Stimulated activated naive CD8-positive, alpha-beta T cell treated with anti-CD3 and anti-CD28 coated beads, Interleukin-15, Interleukin-2, amounts not matched to agents 100 ng/mL and 50 ng/mL, for 24 hours (primary cell): Measurements from ENCODE around the gene NFKB1.
A peak's percentile ranks its signal among the peaks of the same experiment; 100 is the strongest.

Experiments used
- H3K27ac Mint-ChIP-seq: one replicate; pipeline ENCODE4 v1.8.0; 2021; ENCODE audit warnings: mild to moderate bottlenecking, mixed read lengths
- H3K27me3 Mint-ChIP-seq: one replicate; pipeline ENCODE4 v1.8.0; 2021; ENCODE audit warnings: mixed read lengths
- H3K36me3 Mint-ChIP-seq: one replicate; pipeline ENCODE4 v1.8.0; 2021; ENCODE audit warnings: low read depth, mixed read lengths
- H3K4me1 Mint-ChIP-seq: one replicate; pipeline ENCODE4 v1.8.0; 2021; ENCODE audit warnings: low read depth, mixed read lengths
- H3K4me3 Mint-ChIP-seq: one replicate; pipeline ENCODE4 v1.8.0; 2021; ENCODE audit warnings: mild to moderate bottlenecking, mixed read lengths
- H3K9me3 Mint-ChIP-seq: one replicate; pipeline ENCODE4 v1.8.0; 2021; ENCODE audit warnings: mixed read lengths

Gene NFKB1

DNA sequence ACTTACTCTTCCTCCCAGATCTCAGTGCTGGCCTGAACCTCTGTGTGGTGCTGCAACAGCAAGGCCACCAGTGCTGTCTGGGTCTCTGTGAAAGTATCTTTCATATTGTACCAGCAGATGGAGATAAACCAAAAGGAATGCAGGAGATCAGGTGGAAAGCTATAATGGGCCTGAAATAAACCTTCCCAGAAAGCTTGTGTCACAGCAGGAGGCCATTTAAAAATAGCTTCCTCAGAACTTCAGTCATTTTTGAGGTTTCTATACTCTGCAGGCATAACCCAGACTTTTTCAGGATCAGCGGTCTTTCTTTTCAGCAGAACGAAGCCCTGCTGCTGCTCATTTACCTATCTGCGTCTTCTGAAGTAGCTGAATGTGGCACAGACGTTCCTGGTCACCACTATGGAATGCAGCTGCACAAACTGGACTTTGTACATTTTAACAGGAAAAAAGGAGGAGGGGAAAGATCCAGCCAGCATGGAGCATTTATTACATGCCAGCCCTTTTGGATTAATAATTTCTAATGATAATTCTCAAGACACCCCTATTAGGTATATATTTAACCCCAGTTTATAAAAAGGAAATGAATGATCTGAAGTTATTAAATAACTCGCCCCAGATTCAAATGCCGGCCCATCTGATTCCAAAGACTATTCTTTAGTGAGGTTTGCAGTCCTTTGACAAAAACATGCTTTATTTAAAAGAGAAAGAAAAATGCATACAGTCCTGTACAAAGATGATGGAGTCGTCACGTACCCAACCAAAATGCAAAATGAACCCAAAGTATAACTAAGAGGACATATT lies 119.7 kb downstream of the NFKB1 start:
- H3K36me3 Mint-ChIP-seq, result peaks cover 27% of the 10 kb centered on the region
- peaks cover 58% of the 10 kb centered on the region for H3K4me1 Mint-ChIP-seq
- H3K27ac Mint-ChIP-seq, result no peak overlapping the region

DNA sequence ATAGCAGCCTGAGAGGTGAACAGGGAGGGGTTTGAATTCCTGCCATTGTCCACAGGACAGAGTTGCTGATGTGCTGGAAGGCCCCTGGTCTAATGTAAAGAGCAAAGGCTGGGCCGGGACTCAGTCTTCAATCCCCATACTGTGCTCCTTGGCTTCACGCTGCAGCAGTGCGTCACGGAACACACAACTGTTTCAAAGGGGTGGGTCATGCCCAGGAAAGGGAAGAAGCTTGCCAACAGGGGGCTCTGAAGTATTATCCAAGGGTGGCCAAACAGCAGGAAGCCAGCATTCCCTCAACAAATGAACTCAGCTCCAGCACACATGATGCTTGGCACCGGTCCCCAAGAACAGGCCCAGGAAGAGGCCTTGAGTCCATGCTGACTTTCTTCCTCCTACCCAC lies 122.5 kb downstream of the NFKB1 start:
- peaks cover 7% of the 10 kb centered on the region for H3K36me3 Mint-ChIP-seq
- no peak overlapping the region for H3K27ac Mint-ChIP-seq
- peaks cover 2% of the 10 kb centered on the region for H3K9me3 Mint-ChIP-seq
- H3K4me3 Mint-ChIP-seq, result no peak overlapping the region
- peaks cover 60% of the 10 kb centered on the region for H3K4me1 Mint-ChIP-seq
- H3K27me3 Mint-ChIP-seq, result no peaks in the 10 kb centered on the region

More for the DNA sequence above, 119.7 kb downstream of the NFKB1 start:
- Mint-ChIP-seq H3K9me3 (peaks cover 5% of the 10 kb centered on the region), H3K27me3 (no peaks in the 10 kb centered on the region), H3K4me3 (no peak overlapping the region)

DNA sequence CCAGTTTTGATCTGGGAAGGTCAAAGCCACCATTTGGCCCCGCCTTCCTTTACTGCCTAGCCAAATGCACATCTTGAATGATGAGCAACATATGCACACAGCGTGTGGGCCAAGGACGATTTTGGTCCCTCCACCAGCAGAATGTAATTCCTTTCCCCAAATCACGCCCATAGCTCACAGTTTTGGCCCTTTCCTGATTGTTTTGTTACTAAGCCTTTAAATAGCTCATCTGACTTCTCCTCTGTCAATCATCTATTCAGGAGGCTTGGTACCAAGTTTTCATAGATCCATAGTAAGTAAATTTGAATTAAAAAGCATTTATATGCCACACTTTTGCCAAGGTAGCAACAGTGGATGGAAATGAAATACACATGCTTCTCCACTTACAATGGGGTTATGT lies 123.3 kb downstream of the NFKB1 start:
- Mint-ChIP-seq H3K9me3 (no peaks in the 10 kb centered on the region), H3K36me3 (no peaks in the 10 kb centered on the region), H3K4me1 (peaks cover 60% of the 10 kb centered on the region), H3K27me3 (no peaks in the 10 kb centered on the region), H3K27ac (no peak overlapping the region), H3K4me3 (no peak overlapping the region)

DNA sequence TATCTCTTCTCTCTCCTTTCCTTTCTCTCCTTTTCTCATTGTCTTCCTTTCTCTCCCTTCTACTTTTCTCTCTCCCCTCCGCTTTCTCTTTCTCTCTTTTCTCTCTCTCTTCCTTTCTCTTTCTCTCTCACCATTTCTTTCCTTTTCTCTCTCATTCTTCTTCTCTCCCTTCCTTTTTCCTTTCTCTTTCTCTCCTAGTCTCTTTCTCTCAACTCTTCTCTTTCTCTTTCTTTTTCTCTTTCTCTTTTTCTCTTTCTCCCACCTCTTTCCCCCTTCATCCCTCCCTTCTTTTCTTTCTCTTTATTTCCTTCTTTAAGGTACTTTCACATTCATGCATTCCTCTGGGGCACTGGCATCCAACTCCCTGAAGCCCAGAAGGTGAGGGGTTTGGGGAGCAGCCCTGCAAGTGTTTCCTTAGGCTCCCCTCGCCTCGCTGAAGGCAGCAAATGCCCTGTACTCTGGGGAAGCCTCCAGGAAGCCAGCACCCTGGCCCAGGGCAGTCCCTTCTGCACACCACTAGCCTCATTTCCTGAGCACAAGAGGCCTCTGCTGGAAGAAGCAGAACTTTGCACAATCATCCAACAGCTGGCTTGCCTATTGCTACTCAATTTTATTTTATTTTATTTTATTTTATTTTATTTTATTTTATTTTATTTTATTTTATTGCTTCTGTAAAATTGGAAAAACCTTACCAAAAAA lies 124.2 kb downstream of the NFKB1 start:
- Mint-ChIP-seq H3K4me1 (peaks cover 62% of the 10 kb centered on the region), H3K4me3 (peak overlapping the region; percentile 59), H3K9me3 (no peaks in the 10 kb centered on the region), H3K27me3 (no peaks in the 10 kb centered on the region), H3K27ac (peak overlapping the region; percentile 74), H3K36me3 (no peaks in the 10 kb centered on the region)

DNA sequence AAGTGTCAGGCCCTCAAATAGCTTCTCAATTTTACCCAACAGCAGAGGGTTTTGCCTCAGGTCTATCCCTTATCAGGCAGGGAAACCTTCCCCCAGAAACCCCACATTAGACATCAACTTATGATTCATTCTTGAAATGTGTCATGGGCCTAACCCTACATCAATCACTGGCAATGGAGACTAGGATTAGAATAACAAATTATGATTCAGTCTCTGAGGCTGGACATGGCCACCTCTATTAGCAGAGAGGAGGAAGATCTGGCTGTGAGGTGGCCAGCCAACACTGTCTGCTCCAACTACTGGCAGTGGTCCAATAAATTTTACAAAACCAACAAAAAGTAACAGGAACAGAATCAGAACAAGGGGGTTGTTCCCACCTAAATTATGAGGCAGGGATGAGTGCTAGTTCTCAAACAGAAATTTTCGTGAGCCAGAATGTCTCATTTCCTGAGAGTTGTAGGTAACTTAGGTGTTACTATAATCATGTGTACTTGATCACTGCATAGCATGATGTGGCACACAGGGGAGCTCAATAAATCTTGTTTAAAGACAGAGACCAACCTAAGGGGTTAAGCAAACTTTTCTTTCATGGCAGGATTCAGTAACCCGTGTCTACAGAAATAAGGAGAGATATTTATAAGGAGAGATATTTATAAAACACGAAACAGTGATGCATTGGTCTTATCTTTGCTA lies 126.8 kb downstream of the NFKB1 start:
- H3K4me3 Mint-ChIP-seq, result peak overlapping the region; percentile 6
- peak overlapping the region; percentile 87 for H3K27ac Mint-ChIP-seq
- H3K9me3 Mint-ChIP-seq, result no peaks in the 10 kb centered on the region
- H3K27me3 Mint-ChIP-seq, result no peaks in the 10 kb centered on the region
- H3K36me3 Mint-ChIP-seq, result peaks cover 8% of the 10 kb centered on the region
- H3K4me1 Mint-ChIP-seq, result peaks cover 72% of the 10 kb centered on the region

DNA sequence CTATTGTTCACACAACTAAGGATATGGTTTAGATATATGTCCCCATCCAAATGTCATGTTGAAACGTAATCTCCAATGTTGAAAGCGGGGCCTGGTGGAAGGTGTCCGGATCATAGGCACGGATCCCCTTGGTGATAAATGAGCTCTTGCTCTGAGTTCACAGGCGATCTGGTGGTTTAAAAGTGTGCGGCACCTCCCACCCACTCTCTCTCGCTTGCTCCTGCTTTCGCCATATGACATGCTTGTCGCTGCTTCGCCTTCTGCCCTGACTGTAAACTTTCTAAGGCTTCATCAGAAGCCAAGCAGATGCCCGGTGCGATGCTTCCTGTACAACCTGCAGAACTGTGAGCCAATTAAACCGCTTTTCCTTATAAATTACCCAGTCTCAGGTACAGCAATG lies 128.5 kb downstream of the NFKB1 start:
- Mint-ChIP-seq H3K27me3 (no peaks in the 10 kb centered on the region), H3K36me3 (peaks cover 8% of the 10 kb centered on the region), H3K4me3 (peak overlapping the region; percentile 15), H3K9me3 (no peaks in the 10 kb centered on the region), H3K27ac (no peak overlapping the region), H3K4me1 (peaks cover 67% of the 10 kb centered on the region)

DNA sequence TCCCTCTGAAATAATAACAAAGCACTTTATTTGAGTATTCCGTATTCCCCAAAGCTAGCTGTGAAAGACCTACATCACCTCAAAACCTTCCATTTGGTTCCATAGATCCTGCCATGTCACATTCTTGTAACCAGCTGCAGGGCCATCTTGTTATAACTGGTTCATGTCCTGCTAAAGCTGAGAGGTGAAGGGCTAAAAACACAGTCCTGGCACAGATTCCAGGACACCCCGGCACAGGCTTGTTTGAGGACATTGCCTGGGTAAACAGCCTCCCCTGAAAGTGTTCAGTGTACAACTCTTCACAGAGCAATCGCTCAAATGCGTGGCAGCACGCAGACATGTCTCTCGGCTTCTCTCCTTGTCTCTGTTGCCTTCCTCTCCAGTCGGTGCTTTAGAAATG lies 130.5 kb downstream of the NFKB1 start:
- no peak overlapping the region for H3K27ac Mint-ChIP-seq
- H3K9me3 Mint-ChIP-seq, result no peaks in the 10 kb centered on the region
- no peak overlapping the region for H3K4me3 Mint-ChIP-seq
- H3K4me1 Mint-ChIP-seq, result peaks cover 57% of the 10 kb centered on the region
- H3K27me3 Mint-ChIP-seq, result no peaks in the 10 kb centered on the region
- peaks cover 16% of the 10 kb centered on the region for H3K36me3 Mint-ChIP-seq

DNA sequence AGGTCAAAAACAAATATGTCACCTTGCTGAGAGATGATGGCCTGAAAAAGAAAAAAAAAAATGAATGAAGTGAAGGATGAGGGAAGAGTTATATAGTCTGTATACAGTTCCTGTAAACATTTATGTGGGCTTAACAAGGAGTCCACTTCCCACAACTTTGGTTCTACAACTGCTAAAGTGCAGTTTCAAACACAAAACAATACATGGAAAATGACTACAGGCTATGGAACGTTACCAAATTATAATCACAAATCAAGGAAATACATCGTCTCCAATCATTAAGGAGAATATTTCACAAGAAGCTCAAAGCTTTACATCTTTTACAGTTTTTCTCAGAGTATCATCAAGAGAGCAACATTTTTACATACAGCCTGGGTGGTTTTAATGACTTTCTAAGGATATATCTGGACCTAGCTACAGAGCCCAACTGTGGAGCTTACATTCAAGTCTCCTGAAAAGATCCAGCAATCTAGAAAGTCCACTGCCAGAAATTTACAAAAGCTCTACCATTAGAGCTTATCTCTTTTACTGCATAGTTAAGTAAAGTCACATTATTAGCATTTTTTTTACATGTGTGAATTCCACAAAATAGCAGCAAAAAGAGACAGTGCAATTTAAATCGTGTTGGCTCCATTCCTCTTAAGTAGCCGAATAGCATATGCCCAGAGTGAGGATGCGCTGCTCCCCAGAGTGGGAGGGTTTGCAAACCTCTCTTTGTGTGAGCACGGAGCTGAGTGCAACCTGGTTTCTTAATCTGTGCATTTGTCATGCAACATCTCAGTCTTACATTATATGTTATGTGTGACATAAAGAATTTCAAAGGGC lies 131.3 kb downstream of the NFKB1 start:
- peaks cover 48% of the 10 kb centered on the region for H3K4me1 Mint-ChIP-seq
- no peak overlapping the region for H3K4me3 Mint-ChIP-seq
- peaks cover 20% of the 10 kb centered on the region for H3K36me3 Mint-ChIP-seq
- no peaks in the 10 kb centered on the region for H3K27me3 Mint-ChIP-seq
- no peak overlapping the region for H3K27ac Mint-ChIP-seq
- H3K9me3 Mint-ChIP-seq, result no peaks in the 10 kb centered on the region

DNA sequence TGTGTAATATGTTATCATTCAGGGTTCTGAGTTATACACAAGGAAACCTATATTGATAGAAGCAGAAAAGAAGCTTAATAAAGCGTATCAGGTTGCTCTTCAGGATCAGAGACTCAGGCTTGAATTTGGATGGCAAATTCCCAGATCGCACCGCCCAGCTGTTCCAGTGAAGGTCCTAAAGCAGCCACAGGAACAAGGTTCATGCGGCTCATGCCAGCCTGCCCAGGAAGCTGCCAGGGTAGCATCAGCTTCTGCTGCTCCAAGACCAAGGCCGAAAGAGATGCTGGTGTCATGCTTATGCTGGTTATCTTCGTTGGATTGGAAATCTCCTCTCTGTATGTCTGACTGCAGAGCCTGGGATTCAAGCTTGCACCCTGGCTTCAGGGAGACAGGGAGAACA lies 131.9 kb downstream of the NFKB1 start:
- Mint-ChIP-seq H3K9me3 (no peaks in the 10 kb centered on the region), H3K4me1 (peaks cover 42% of the 10 kb centered on the region), H3K4me3 (no peak overlapping the region), H3K27me3 (no peaks in the 10 kb centered on the region), H3K27ac (no peak overlapping the region), H3K36me3 (peaks cover 20% of the 10 kb centered on the region)

DNA sequence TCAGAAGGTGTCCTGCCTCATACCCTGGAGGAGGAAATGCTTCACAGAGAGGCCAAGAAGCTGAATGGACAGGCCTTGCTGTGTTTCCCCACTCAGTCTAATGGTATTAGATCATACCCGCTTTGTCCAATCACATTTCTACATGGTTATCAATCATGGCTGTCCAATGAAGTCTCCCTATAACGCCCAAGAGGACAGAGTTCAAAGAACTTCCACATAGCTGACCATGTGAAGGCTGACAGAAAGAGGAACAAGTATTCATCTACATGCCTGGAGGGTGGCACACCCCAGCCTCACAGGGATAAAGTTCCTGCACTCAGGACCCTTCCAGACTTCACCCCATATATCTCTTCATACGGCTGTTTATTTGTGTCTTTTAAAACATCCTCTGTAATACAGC lies 136.2 kb downstream of the NFKB1 start:
- H3K27me3 Mint-ChIP-seq, result no peaks in the 10 kb centered on the region
- H3K27ac Mint-ChIP-seq, result no peak overlapping the region
- no peak overlapping the region for H3K4me3 Mint-ChIP-seq
- peaks cover 5% of the 10 kb centered on the region for H3K4me1 Mint-ChIP-seq
- no peaks in the 10 kb centered on the region for H3K9me3 Mint-ChIP-seq
- peaks cover 27% of the 10 kb centered on the region for H3K36me3 Mint-ChIP-seq

DNA sequence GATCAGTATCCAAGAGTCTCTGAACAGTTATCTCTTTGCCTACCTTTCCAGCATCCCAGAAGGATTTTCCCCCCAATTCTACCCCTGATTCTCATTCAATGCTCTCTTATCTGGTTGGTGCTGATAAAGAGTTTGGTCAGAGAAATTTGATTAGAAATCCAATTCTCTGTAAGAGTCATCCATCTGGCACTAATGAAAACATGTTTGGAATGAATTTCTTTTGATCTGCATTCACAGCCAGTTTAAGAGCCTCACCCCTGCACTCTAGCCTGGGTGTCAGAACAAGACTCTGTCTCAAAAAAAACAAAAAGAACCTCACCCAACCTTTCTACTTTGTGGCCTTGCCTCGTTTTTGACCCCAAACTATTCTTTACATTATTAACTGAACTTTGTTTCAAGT lies 137.5 kb downstream of the NFKB1 start:
- Mint-ChIP-seq H3K9me3 (no peaks in the 10 kb centered on the region), H3K36me3 (peaks cover 27% of the 10 kb centered on the region), H3K27me3 (no peaks in the 10 kb centered on the region), H3K4me3 (no peak overlapping the region), H3K27ac (no peak overlapping the region), H3K4me1 (peaks cover 5% of the 10 kb centered on the region)

DNA sequence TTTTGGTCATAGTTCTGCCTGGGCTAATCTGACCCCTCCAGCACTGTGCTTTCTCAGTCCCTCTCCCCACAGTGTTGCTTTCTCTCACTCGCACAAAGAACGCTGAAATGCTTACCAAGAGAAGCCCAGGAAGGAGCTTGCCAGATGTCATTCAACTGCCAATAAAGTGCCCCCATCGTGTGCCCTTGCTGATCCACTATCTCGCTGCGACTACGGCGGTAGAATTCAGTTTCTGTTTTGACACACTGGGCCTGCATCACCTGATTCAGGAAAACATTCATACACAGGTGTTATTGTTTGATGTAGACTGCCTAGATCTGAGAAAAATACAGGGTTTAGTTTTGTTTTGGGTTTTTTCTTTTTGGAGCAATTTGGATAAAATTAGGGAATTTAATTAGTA lies 138.4 kb downstream of the NFKB1 start:
- H3K27me3 Mint-ChIP-seq, result no peaks in the 10 kb centered on the region
- no peaks in the 10 kb centered on the region for H3K9me3 Mint-ChIP-seq
- peaks cover 27% of the 10 kb centered on the region for H3K36me3 Mint-ChIP-seq
- peaks cover 5% of the 10 kb centered on the region for H3K4me1 Mint-ChIP-seq
- peak overlapping the region; percentile 66 for H3K4me3 Mint-ChIP-seq
- H3K27ac Mint-ChIP-seq, result peak overlapping the region; percentile 65

DNA sequence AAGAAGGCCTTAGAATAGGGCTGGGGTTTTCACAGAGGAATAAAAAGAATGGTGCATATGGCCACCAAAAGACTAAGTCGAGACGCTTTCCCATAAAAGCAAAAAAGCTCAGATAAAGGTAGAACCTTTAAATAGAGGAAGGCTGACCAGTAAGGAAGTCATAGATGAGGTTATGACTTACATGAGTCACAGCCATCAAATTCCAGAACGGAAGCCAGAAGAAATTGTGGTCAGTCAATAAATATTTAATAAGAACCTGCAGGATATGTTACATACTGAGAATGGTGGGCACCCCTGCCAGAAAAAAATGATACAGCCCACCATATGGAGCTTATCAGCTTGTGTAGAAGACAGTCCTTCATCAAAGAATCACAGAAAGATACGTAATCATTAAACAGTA lies 139.5 kb downstream of the NFKB1 start:
- Mint-ChIP-seq H3K36me3 (peaks cover 29% of the 10 kb centered on the region), H3K4me3 (no peak overlapping the region), H3K9me3 (no peaks in the 10 kb centered on the region), H3K4me1 (peaks cover 5% of the 10 kb centered on the region), H3K27ac (no peak overlapping the region), H3K27me3 (no peaks in the 10 kb centered on the region)

DNA sequence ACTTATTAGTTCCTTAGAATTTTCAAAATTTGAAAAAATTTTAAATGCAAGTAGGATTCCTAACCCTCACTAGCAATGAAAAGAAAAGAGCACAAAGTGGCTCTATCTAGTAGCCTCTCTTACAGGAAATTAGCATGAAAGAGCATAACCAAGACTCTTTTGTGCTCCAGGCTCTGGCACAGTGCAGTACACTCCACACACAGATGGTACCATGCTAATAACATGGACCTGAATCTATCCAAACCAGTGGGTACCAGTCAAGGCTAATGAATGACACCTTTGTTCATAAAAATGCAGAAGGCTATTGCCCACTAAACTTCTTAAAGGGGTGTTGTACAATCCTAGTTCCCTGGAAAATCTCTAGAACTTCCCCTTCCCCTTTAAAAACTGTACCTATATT lies 140.6 kb downstream of the NFKB1 start:
- Mint-ChIP-seq H3K27me3 (no peaks in the 10 kb centered on the region), H3K9me3 (no peaks in the 10 kb centered on the region), H3K36me3 (peaks cover 30% of the 10 kb centered on the region), H3K4me3 (no peak overlapping the region), H3K4me1 (peaks cover 9% of the 10 kb centered on the region), H3K27ac (no peak overlapping the region)
